K562 (cell line): ENCODE measurements around the gene FUT8. TPM values are rescaled to one million over a fixed set of nuclear protein-coding genes. Genes with fewer than 3 reads are reported as not detected.

Experiments used
- ATAC-seq: fragments of 200-7000 bp; cut with Tn5 transposase; 3 replicates; pipeline ENCODE4 v1.9.1; 2020; ENCODE audit warnings: moderate library complexity
- BruUV-seq: library from RNA; stranded (reverse); fragments of 400-500 nt; replicated peaks from 2 replicates; lab custom pipeline; 2021; lab: Mats Ljungman, UMichigan
- CTCF ChIA-PET: fragments of 300-600 bp; formaldehyde crosslinking; extraction: SDS; loops from one replicate; lab custom pipeline; 2021; ENCODE audit warnings: low intra/inter-chr PET ratio; lab: Yijun Ruan, JAX
- POLR2A ChIA-PET: fragments of 300-600, 350-650 bp; sonication (Branson Sonifier 250); formaldehyde crosslinking; extraction: SDS; loops from one replicate; lab custom pipeline; 2021; ENCODE audit warnings: antibody characterized with exemption, inconsistent platforms; lab: Yijun Ruan, JAX
- DNase-seq, 4 experiments: peaks; one replicate each; pipeline versions ENCODE4 v3.0.0 to v3.0.0-alpha.2; 2011 to 2018; ENCODE audit warnings: low spot score in 3 of 4, mixed read lengths in 3 of 4; ENCODE audit errors: extremely low read depth in 1 of 4
- FAIRE-seq: peaks from 2 replicates; lab custom pipeline; 2011; peaks lifted over from hg19 to GRCh38; lab: Jason Lieb, UNC
- H2AFZ ChIP-seq: 2 replicates; pipeline ENCODE4 v1.6.0; 2011; ENCODE audit warnings: low read depth, low read length, control low read depth, inconsistent platforms
- H3K27ac ChIP-seq: fragments of 200-600 bp; 3 replicates; pipeline ENCODE4 v1.8.0; 2011; ENCODE audit warnings: low read depth, mild to moderate bottlenecking, control low read depth, inconsistent platforms, low read length, moderate library complexity, mixed read lengths; ENCODE audit errors: extremely low read depth
- H3K27me3 ChIP-seq, 2 experiments: fragments of 300-600 bp in 1 of 2; 2 replicates in 1 of 2; 3 replicates in 1 of 2; pipeline versions ENCODE4 v1.6.0 to v1.8.0; 2011; ENCODE audit warnings: inconsistent platforms in 2 of 2, low read length in 2 of 2, mild to moderate bottlenecking in 1 of 2, mixed read lengths in 1 of 2, moderate library complexity in 1 of 2; ENCODE audit not compliant: control insufficient read depth in 2 of 2, insufficient read depth in 2 of 2
- H3K36me3 ChIP-seq: fragments of 300-600 bp; 3 replicates; pipeline ENCODE4 v1.8.0; 2011; ENCODE audit warnings: mild to moderate bottlenecking, low read length, inconsistent platforms; ENCODE audit not compliant: control insufficient read depth, insufficient read depth
- H3K4me1 ChIP-seq, 2 experiments: fragments of 200-600 bp in 1 of 2; replicated peaks in 1 of 2; 2 replicates in 1 of 2; 3 replicates in 1 of 2; pipeline versions ENCODE4 v1.5.1 to v1.8.0; 2011; ENCODE audit warnings: inconsistent platforms in 2 of 2, low read length in 2 of 2, mild to moderate bottlenecking in 1 of 2, mixed read lengths in 1 of 2, moderate library complexity in 1 of 2; ENCODE audit not compliant: control insufficient read depth in 2 of 2, insufficient read depth in 2 of 2
- H3K4me2 ChIP-seq: 2 replicates; pipeline ENCODE4 v1.6.1; 2011; ENCODE audit warnings: low read length, control low read depth, inconsistent platforms, mixed read lengths; ENCODE audit not compliant: insufficient read depth
- H3K4me3 ChIP-seq: fragments of 200-600 bp; sonication (generic), shearing (Covaris generic); 2 replicates; pipeline ENCODE4 v1.5.1; 2016; ENCODE audit warnings: control low read depth, inconsistent platforms
- H3K79me2 ChIP-seq: fragments of 200-600 bp; 3 replicates; pipeline ENCODE4 v1.8.0; 2011; ENCODE audit warnings: low read length, inconsistent platforms; ENCODE audit not compliant: control insufficient read depth, insufficient read depth
- H3K9ac ChIP-seq, 2 experiments: 2 replicates each; pipeline versions ENCODE4 v1.6.0 to v1.6.1; 2011; ENCODE audit warnings: low read depth in 2 of 2, low read length in 2 of 2, control low read depth in 1 of 2, inconsistent platforms in 1 of 2, mild to moderate bottlenecking in 1 of 2, mixed read lengths in 1 of 2; ENCODE audit not compliant: insufficient read depth in 1 of 2
- H3K9me1 ChIP-seq: one replicate; pipeline ENCODE4 v1.6.0; 2011; ENCODE audit warnings: inconsistent platforms, mild to moderate bottlenecking, low read length, moderate library complexity; ENCODE audit not compliant: control insufficient read depth, insufficient read depth
- H3K9me3 ChIP-seq: replicated peaks from 2 replicates; pipeline ENCODE4 v1.5.1; 2011; ENCODE audit warnings: low read depth, low read length, inconsistent platforms; ENCODE audit not compliant: control insufficient read depth, insufficient read depth
- H4K20me1 ChIP-seq: replicated peaks from 2 replicates; pipeline ENCODE4 v1.6.1; 2011; ENCODE audit warnings: low read length, inconsistent platforms, mixed read lengths; ENCODE audit not compliant: control insufficient read depth, insufficient read depth
- FOXK2 ChIP-seq, 2 experiments: fragments of 450-650 bp; IDR thresholded peaks in 1 of 2; conservative IDR thresholded peaks in 1 of 2; 2 replicates each; pipeline ENCODE4 v1.6.1; 2016; ENCODE audit warnings: low read depth in 2 of 2, mild to moderate bottlenecking in 1 of 2
- KAT7 ChIP-seq: sonication (generic); formaldehyde crosslinking; IDR thresholded peaks from 2 replicates; pipeline ENCODE4 v1.8.0; 2022; ENCODE audit warnings: missing genetic modification reagents, mild to moderate bottlenecking, borderline replicate concordance
- MAX ChIP-seq: sonication (generic); formaldehyde crosslinking; IDR thresholded peaks from 2 replicates; pipeline ENCODE4 v1.9.0; 2022; ENCODE audit warnings: mild to moderate bottlenecking, missing genetic modification reagents
- PKNOX1 ChIP-seq: fragments of 450-650 bp; IDR thresholded peaks from 2 replicates; pipeline ENCODE4 v1.6.1; 2016
- PYGO2 ChIP-seq: fragments of 450-650 bp; IDR thresholded peaks from 2 replicates; pipeline ENCODE4 v1.6.1; 2016; ENCODE audit warnings: mild to moderate bottlenecking, missing genetic modification characterization, moderate library complexity, missing compliant biosample characterization
- RAD51 ChIP-seq: fragments of 450-650 bp; IDR thresholded peaks from 2 replicates; pipeline ENCODE4 v1.7.1; 2016; ENCODE audit warnings: low read depth, mild to moderate bottlenecking, borderline replicate concordance
- SP2 ChIP-seq: IDR thresholded peaks from 2 replicates; pipeline ENCODE4 v1.6.1; 2011; ENCODE audit warnings: mild to moderate bottlenecking, low read depth, low read length, moderate library complexity; ENCODE audit not compliant: poor library complexity, severe bottlenecking; ENCODE audit errors: extremely low read depth
- STAG1 ChIP-seq: sonication (generic); formaldehyde crosslinking; IDR thresholded peaks from 2 replicates; pipeline ENCODE4 v1.5.0; 2020; ENCODE audit warnings: missing genetic modification reagents, borderline replicate concordance
- USF2 ChIP-seq: sonication (generic); formaldehyde crosslinking; IDR thresholded peaks from 2 replicates; pipeline ENCODE4 v1.5.0; 2020; ENCODE audit warnings: missing genetic modification reagents
- ZNF12 ChIP-seq: sonication (generic); formaldehyde crosslinking; IDR thresholded peaks from 2 replicates; pipeline ENCODE4 v1.4.0; 2020; ENCODE audit warnings: mild to moderate bottlenecking, missing genetic modification reagents
- ZNF507 ChIP-seq: conservative IDR thresholded peaks from 2 replicates; pipeline ENCODE4 v1.6.1; 2017; ENCODE audit warnings: missing genetic modification characterization, missing compliant biosample characterization
- WGBS: fragments of 100-300 bp; shearing (Covaris generic); methylation state at CpG from one replicate; pipeline ENCODE4 v1.1.6; 2016; ENCODE audit warnings: low coverage, mixed read lengths; ENCODE audit not compliant: insufficient coverage; ENCODE audit errors: missing lambda C conversion rate; 5-methylcytosine and 5-hydroxymethylcytosine counted together
- in situ Hi-C: fragments of 300-500 bp; cut with MboI; formaldehyde crosslinking; loops from 4 replicates; pipeline ENCODE4 v1.15.0; 2018; ENCODE audit warnings: inconsistent platforms, mixed read lengths
- intact Hi-C: fragments of 100-400 bp; cut with micrococcal nuclease; formaldehyde crosslinking; loops from 2 replicates; pipeline ENCODE4 v1.14.2; 2022
- polyA plus RNA-seq, 8 experiments: library from polyadenylated mRNA; depleted of rRNA in 4 of 8; stranded (reverse) in 5 of 8; unstranded in 3 of 8; fragments of >200 nt; fragmentation: Nextera tagmentation in 2 of 8; fragmentation: Illumina TruSeq in 1 of 8; extraction: Ambion mirVana in 2 of 8; extraction: Trizol in 1 of 8; gene quantifications; 2 replicates each; pipeline versions ENCODE4 v1.2.1 to v1.2.3, GENCODE V29; 2011 to 2014; ENCODE audit warnings: inconsistent platforms in 1 of 8, missing spikeins in 1 of 8
- total RNA-seq, 7 experiments: library from RNA; depleted of rRNA in 6 of 7; stranded (reverse); fragments of >200 nt in 6 of 7; fragmentation: Illumina TruSeq in 2 of 7; extraction: Trizol in 2 of 7; gene quantifications; 2 replicates each; pipeline versions ENCODE4 v1.2.1 to v1.2.3, GENCODE V29; 2011 to 2021; ENCODE audit warnings: low replicate concordance in 1 of 7

FUT8 gene
- total and polyA plus RNA-seq, 9 of the 15 experiments (the other 6 are each of a cell fraction or from before 2014, with no cell fraction given), result 4.1 to 15.2 (median 7.8) TPM

- TF ChIP-seq FOXK2 (conservative IDR thresholded peaks at IDR 0.05 in 1 of 2, IDR thresholded peaks at IDR 0.05 in 1 of 2; ENCODE audit: low read depth in 2 of 2), result no peak
- no peak for TF ChIP-seq RAD51
- TF ChIP-seq SP2, result no peak
Observed at GRCh38 chr14:65756880-65757279, 344.4 kb downstream of the FUT8 start (continued).

- no peaks in the 10 kb centered on the region for H3K36me3 ChIP-seq
- no peak overlapping the region for H3K27ac ChIP-seq
- H3K9me1 ChIP-seq, result no peaks in the 10 kb centered on the region
- ATAC-seq (no peak), DNase-seq (no peak), FAIRE-seq (no peak)
- no peak overlapping the region for H3K4me3 ChIP-seq
- no peak overlapping the region for H2AFZ ChIP-seq
- H3K9ac ChIP-seq, result no peak overlapping the region
- H3K9me3 ChIP-seq, result no peaks in the 10 kb centered on the region
- ChIA-PET POLR2A (no interaction called here), CTCF (no interaction called here)
- H3K27me3 ChIP-seq, result peaks cover 0 to 3% of the 10 kb centered on the region in 2 experiments; a peak in 2 of 5 replicates
- BruUV-seq, result no TSS peak
- in situ Hi-C loops, result no loop called here
- intact Hi-C loops, result no loop called here
- H3K4me2 ChIP-seq, result no peak overlapping the region
- no peaks in the 10 kb centered on the region for H3K79me2 ChIP-seq
- H4K20me1 ChIP-seq, result no peaks in the 10 kb centered on the region
- no peak for TF ChIP-seq KAT7 (CRISPR knock-in tag)
- no peak for TF ChIP-seq ZNF507 (tag)
- no peak for TF ChIP-seq MAX (CRISPR knock-in tag)
- no peak for TF ChIP-seq PKNOX1
- TF ChIP-seq PYGO2 (tag), result no peak
- TF ChIP-seq STAG1 (CRISPR knock-in tag), result no peak
- TF ChIP-seq USF2 (CRISPR knock-in tag), result no peak
- TF ChIP-seq ZNF12, result no peak
- 13% methylated on average over 2 of the region's 2 CpGs for WGBS
- H3K4me1 ChIP-seq, result no peaks in the 10 kb centered on the region
Observed at GRCh38 chr14:65769151-65769550, 356.6 kb downstream of the FUT8 start.
